GM21825 (cell line): ENCODE data around the gene PAX7.
"Not testable (repeated sequence)": the region's sequence is repeated elsewhere in the genome, so short reads cannot be mapped to it uniquely, and the experiment has no call there.

Experiments used
- ATAC-seq: cut with Tn5 transposase; IDR thresholded peaks from one replicate; pipeline ENCODE4 v1.9.1; 2021; ENCODE audit warnings: mild to moderate bottlenecking, moderate library complexity; ENCODE audit not compliant: unreplicated experiment

PAX7 gene

GRCh38 chr1:18748435-18748834 lies 117.8 kb downstream of the PAX7 start:
- ATAC-seq = no peak

GRCh38 chr1:18749569-18749968 lies 118.9 kb downstream of the PAX7 start:
- ATAC-seq = no peak

DNA sequence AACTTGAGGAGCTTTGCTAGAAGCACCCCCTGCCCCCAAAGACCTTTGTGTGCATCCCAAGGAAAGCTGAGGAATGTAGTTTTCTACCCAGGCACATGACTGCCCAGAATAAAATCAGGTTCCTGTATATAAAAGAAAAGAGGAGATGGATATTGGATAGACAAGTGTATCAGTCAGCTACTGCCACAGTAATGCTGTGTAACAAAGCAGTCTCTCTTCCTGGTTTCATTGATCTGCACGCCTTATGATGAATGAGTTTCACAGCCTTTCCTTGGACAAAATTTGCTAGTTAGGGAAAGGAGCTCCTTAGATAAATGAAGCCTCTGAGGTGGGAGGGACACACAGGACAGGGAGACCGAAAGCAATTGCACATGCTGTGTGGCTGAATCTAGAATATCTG lies 120.0 kb downstream of the PAX7 start:
- ATAC-seq = no peak

GRCh38 chr1:18751425-18751824 lies 120.8 kb downstream of the PAX7 start:
- ATAC-seq = no peak

DNA sequence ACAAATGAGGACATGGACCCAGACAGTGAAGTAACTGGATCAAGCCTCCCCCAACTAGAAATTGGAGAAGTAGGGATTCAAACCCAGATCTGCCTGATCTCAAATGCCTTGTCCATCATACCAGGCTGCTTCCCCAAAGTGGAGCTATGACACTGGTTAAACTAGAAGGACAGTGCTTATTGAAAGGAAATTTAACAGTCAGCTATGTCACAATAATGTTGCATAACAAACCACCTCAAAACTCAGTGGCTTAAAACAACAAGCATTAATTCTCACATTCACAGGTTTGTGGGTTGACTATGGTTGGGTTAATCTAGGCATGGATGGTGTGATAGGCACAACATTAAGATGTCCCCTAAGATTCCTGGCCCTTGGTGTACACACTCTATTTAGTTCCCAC lies 121.8 kb downstream of the PAX7 start:
- ATAC-seq = no peak

- no peak for ATAC-seq
These were observed 129.5 kb downstream of the PAX7 start for GRCh38 chr1:18760156-18760555.

DNA sequence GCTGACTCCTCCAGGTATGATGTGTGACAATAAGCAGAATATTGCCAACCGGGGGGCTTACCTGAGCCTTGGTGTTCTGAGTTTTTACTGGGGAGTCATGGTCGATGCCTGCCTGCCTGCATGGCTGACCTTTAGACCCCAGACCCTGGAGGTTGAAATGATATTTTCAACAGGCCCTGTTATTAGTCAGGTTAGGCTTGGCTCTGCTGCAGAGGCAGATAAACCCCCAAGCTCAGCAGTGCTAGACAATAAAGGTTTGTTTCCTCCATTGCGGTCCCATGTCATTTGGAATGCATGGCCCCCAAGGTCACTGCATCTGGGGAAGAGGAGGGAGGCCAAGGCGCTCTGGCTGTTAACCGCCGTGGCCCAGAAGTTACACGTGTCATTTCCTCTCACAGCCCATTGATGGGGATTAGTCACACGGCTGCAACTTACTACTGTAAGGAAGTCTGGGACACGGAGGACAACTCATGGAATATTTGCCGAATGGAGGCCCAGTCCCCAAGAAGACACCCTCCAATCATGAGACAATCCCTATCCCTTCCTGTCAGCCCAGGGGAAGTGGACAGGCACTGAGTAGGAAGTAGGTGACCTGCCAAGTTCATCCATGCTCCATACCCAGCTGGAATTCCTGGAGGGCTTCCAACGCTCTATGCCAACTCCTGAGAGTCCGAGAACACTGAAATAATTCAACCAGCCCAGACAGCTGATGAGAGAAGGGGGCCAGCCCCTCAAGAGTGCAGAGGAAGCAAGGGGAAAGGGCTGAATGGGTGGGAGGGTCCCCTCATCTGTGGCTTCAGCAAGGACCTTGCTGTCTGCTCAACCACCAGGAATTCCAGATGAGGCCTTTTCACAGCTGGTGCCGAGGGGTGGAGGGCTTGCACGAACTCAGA lies 131.5 kb downstream of the PAX7 start:
- no peak for ATAC-seq

DNA sequence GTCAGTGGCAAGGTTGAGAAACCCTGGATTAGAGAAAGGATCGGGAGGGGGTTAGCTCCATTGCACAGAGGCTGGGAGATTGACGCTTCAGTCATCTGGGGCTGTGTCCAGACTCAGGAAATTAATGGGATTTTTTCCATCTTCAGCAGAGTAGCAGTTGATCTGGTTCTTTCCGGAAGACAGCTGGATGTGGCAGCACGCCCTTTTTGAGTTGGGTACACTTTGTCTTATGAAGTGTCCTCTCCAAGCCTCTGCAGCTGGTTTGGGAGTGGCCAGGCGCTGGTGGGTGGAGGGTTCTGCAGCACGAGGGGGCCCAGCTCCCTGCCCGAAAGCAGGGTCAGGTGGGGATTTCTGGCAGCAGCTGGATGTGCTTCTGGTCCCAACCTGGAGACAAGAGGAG lies 133.7 kb downstream of the PAX7 start:
- ATAC-seq = no peak

- no peak for ATAC-seq
These were observed 135.1 kb downstream of the PAX7 start for GRCh38 chr1:18765725-18766124.

GRCh38 chr1:18766328-18766727 lies 135.7 kb downstream of the PAX7 start:
- ATAC-seq = no peak

DNA sequence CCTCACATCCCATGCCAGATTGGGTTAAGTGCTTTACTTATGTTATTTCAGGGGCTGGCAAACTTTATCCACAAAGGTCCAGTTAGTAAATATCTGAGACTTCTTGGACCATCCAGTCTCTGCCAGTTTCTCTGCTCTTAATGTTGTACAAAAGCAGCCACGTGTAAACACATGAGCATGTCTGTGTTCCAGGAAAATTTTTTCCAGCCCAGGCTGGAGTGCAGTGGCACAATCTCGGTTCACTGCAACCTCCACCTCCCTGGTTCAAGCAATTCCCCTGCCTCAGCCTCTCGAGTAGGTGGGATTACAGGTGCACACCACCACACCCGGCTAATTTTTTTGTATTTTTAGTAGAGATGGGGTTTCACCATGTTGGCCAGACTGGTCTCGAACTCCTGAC lies 136.9 kb downstream of the PAX7 start:
- not testable (repeated sequence) for ATAC-seq

DNA sequence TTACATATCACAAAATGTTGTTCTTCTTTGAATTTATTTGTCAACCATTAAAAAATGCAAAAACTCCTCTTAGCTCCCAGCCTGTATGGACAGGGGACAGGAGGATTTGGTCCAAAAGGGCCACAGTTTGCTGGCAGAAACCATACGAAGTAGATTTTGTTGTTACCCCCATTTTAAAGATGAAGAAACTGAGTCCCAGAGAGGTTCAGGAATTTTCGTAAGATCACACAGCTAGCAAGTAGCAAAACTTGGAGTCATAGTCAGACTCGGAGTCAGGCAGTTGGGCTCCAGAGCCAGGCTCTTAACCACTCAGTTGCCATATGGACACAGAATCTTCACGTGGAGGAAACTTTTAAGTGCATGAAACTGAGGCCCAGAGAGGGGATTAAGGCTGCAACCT lies 137.4 kb downstream of the PAX7 start:
- no peak for ATAC-seq

- ATAC-seq = no peak
These were observed 138.5 kb downstream of the PAX7 start for GRCh38 chr1:18769140-18769539.

GRCh38 chr1:18770799-18771198 lies 140.2 kb downstream of the PAX7 start:
- no peak for ATAC-seq

DNA sequence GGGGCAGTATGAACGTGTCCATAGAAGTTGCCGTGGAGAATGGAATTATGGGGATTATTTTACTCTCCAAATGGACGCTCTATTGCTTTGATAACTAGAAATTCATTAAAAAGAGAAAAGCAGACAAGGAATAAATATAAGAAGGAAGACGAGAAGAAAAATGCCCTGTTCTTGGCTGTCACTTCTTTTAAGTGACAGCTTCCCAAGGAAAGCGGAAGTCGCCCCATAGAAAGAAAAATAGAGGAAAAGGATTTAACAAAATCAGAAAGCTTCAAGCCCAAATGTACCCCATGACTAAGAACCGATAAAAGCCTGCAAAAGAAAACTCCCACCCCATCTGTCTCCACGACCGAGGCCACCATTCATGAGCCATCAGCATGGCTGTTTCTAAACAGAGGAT lies 143.1 kb downstream of the PAX7 start:
- no peak for ATAC-seq

GRCh38 chr1:18775341-18775740 lies 144.7 kb downstream of the PAX7 start:
- ATAC-seq = no peak

- no peak for ATAC-seq
These were observed 146.1 kb downstream of the PAX7 start for GRCh38 chr1:18776777-18777176.

DNA sequence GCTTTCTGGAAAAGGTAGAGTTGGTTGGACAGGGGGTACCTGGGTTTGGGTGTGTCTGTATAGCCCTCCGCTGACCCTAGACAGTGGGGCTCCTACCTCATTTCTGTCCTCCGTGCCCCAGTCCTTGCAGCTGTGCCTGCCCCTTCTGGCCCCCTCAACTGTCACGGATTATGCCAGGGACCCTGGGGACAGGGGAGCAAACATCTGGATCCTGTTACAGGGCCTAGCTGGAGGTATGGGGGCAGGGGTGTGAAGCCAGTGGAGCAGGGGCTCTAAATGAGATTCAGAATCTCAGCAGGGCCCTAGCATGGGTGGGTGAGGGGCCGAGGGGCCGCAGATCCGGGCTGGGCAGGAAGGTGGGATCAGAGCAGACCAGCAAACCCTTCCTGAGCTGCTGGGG lies 147.8 kb downstream of the PAX7 start:
- ATAC-seq = no peak

DNA sequence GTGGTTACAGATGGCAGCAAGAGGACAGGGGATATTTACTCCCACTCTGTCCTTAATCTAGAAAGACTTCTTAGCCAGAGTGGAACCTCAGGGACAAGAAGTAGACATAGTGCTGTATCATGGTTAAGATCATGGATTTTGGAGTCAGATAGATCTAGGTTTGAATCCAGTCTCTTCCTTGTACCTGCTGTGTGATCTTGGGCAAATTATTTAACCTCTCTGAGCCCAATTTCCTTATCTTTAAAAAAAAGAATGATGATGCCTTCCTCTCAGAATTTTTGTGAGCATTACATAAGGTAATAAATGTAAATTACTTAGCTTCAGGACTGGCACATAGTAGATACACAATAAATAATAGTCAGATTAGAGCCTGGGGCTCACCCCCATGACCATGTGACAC lies 150.4 kb downstream of the PAX7 start:
- no peak for ATAC-seq

DNA sequence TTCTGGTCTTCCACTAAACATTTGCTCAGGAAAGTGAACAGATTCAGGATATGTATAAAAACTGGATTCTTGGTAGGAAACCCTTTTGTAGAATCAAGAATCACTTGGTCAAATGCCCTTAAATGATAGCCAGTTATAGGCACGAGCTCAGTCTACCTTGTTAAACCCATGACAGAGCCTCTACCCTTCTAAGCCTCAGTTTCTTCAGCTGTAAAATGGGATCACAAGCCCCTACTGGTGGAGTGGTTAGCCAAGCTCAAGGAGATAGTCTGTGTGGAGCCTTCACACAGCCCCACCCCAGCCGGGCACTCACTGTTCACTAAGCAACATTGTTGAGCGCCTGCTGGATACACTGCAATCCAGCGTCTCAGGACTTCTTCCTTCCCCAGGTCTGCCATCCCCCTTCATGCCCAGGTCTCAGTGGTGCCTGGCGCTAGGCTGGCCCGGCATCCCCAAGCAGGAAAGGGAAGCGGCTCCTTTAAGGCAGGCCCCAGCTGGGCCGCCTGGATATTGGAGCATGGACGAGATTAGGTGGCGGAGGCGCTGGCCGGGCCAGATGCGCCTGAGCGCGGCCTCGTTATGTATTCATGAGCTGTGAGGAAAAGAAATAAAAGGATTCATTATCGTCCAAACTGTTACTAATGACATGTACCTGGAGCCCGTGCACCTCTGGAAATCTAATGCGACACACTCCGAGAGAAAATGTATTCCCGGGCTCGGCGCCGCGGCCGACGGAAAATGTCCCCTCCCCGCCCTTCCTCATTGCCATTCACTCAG lies 153.2 kb downstream of the PAX7 start:
- no peak for ATAC-seq

- ATAC-seq = no peak
These were observed 153.8 kb downstream of the PAX7 start for GRCh38 chr1:18784482-18784831.

GRCh38 chr1:18786149-18786548 lies 155.5 kb downstream of the PAX7 start:
- ATAC-seq = no peak
